ENCODE measurements around the gene OSTM1.

DNA sequence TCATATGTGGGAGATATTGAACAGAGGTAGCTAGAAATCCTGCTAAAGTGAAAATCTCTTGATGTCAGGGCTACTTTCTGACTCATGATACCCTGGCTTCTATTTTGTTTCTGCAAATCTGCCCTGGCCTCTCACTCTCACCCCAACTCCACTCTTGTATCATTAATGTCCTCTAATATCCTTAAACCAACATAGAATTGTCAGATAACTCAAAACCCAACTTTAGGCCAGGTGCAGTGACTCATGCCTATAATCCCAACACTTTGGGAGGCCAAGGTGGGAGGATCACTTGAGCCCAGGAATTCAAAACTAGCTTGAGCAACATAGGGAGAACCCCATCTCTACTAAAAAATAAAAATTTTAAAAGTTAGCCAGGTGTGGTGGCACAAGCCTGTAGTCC lies 33.8 kb upstream of the OSTM1 start:
- no peak for TF ChIP-seq EP300 (IDR thresholded peaks at IDR 0.05)
- TF ChIP-seq POLR2A (IDR thresholded peaks at IDR 0.05) = no peak
- TF ChIP-seq, protein P1, sequence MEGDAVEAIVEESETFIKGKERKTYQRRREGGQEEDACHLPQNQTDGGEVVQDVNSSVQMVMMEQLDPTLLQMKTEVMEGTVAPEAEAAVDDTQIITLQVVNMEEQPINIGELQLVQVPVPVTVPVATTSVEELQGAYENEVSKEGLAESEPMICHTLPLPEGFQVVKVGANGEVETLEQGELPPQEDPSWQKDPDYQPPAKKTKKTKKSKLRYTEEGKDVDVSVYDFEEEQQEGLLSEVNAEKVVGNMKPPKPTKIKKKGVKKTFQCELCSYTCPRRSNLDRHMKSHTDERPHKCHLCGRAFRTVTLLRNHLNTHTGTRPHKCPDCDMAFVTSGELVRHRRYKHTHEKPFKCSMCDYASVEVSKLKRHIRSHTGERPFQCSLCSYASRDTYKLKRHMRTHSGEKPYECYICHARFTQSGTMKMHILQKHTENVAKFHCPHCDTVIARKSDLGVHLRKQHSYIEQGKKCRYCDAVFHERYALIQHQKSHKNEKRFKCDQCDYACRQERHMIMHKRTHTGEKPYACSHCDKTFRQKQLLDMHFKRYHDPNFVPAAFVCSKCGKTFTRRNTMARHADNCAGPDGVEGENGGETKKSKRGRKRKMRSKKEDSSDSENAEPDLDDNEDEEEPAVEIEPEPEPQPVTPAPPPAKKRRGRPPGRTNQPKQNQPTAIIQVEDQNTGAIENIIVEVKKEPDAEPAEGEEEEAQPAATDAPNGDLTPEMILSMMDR (IDR thresholded peaks at IDR 0.05) = no peak
- no peak for TF ChIP-seq POLR2AphosphoS5 (IDR thresholded peaks at IDR 0.05)

Data from sigmoid colon (tissue), 4 donors.